SHP77 treated with DMSO at 0.1 percent for 48 hours (cell line): ENCODE results near the gene ROR2.

Experiments
- DNase-seq: peaks from one replicate; lab custom pipeline; 2025; lab: John Stamatoyannopoulos, UW

ROR2 gene

DNA sequence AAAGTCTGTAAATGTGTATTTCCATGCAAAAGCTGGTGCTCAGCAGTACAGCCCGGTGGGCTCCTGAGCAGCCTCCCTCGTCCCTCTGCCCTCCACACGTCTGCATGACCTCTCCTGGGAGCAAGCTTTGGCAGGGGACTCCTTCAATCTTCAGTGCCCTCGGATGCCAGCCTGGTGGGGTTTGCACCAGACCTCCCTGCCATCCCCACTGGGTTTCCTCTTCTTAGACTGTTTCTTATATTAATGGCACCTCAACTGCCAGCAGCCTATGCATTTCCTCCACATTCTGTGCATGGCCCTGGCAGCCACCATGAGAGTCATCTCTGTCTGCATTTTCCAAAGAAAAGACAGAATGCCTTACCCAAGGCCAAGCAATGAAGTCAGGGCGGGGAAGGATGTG is 108.4 kb downstream of the ROR2 start:
- DNase-seq: no peak

- DNase-seq: no peak
Measured at GRCh38 chr9:91840882-91841281, 109.1 kb downstream of the ROR2 start.

GRCh38 chr9:91840469-91840868 is 109.6 kb downstream of the ROR2 start:
- no peak for DNase-seq

- no peak for DNase-seq
Measured at GRCh38 chr9:91839926-91840465, 110.0 kb downstream of the ROR2 start.

GRCh38 chr9:91837981-91838731 is 111.9 kb downstream of the ROR2 start:
- peak; percentile 76 for DNase-seq

DNA sequence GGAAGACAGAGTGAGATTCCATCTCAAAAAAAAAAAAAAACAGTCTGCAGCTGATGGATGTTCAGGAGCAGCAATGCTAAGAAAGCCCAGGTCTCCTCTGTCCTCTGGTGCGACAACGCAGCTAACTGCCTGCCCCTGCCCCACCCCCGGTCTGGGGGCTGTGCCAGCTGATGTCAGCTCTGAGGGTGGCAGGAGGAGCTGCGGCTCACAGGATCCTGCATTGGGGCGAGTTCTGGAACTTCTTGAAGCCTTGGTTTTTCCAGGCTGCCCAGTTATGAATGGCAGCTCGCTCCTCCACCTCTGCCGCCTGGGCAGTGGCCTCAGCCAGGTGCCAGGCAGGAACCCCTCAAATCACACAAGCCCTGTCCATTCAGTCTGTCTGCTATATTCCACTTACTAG is 113.5 kb downstream of the ROR2 start:
- DNase-seq: no peak

- DNase-seq: no peak
Measured at GRCh38 chr9:91835632-91836031, 114.4 kb downstream of the ROR2 start.

- no peak for DNase-seq
Measured at GRCh38 chr9:91835216-91835615, 114.8 kb downstream of the ROR2 start.

DNA sequence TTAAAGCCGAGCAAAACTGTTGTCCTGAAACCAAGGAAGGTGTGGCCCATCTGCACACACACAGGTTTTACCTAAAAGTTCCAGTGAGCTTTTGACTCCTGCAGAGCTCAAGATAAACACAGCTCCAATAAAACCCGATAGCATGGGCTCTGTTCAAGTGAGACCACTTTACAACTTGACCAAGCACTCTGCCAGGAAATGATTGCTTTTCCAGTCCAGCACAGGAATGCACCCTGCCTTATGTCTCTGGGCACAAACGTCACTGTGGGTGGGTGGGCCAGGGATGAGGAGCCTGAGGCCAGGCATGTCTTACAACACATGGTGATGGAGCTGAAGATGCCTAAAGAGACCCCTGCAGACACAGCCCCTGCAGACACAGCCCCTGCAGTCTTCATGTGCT is 115.3 kb downstream of the ROR2 start:
- DNase-seq: no peak

- DNase-seq: no peak
Measured at GRCh38 chr9:91833878-91834255, 116.2 kb downstream of the ROR2 start.

GRCh38 chr9:91833096-91833877 is 116.7 kb downstream of the ROR2 start:
- DNase-seq: no peak

DNA sequence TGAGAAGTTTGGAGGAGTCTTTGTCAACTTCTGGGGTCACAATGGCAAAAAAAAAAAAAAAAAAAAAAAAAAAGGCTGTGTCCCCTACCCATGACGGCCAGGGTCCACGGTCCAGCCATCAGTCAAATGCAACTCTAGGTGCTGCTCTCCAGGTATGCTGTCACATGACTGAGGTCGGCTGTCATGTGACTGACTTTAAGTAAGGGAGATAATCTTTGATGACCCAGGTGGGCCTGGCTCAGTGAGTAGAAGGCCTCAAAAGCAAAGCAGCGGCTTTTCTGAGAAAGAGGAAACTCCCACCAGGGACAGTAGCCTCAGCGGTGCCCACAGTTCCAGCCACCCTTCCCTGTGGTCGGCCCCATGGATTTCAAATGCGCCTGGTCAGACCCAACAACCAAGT is 117.7 kb downstream of the ROR2 start:
- DNase-seq: no peak

- no peak for DNase-seq
Measured at GRCh38 chr9:91825866-91826265, 124.2 kb downstream of the ROR2 start.

DNA sequence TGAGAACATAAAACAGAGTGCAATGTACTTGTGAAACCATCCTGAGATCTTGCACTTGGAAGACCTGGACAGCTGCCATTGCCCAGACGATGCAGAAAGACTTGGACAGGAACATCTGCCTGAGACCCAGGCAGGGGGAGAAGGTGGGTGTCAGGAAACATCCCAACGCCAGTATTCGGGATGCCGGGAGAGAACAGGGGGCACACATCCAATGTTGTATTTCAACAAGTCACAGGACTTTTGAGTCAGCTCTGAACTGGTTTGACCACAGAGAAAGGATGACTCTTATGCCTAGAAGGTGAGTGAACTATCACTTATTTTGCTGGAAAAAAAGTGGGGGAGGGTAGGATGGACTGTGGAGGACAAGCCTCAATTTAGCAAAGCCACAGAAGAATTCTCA is 124.6 kb downstream of the ROR2 start:
- DNase-seq: no peak

DNA sequence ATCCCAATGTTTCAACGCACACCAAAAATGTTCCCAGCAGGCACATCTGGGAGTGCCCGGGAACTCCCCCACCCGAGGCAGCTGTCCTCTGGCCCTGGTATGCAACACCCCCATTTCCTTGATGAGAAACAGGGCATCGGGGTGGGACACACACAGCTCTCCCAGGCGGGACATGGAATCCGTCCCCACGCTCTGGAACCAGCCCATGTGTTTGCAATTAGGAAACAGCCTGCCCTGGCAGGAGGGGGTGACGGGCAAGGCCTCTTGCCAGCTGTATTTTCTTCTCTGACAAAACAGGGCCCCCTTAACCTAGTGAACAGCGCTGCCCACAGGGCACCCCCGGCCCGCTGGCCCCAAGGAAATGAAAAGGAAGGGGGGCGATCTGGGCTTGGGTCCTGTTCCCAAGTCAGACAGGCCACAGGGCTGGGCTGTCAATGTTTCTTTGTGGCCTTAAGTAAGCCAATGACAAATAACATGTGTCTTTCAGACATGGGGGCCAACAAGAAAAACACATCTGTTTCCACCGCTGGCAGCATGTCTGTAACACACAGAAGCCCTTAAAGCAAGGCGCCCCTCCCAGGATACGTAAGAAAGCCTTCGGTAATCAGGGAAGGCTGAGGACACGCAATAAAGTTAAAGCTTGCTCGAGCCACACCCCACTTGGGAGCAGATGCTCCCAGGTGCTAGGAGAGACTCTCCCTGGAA is 125.3 kb downstream of the ROR2 start:
- DNase-seq: no peak

- DNase-seq: no peak
Measured at GRCh38 chr9:91824151-91824550, 125.9 kb downstream of the ROR2 start.

GRCh38 chr9:91820949-91821880 is 128.8 kb downstream of the ROR2 start:
- no peak for DNase-seq

DNA sequence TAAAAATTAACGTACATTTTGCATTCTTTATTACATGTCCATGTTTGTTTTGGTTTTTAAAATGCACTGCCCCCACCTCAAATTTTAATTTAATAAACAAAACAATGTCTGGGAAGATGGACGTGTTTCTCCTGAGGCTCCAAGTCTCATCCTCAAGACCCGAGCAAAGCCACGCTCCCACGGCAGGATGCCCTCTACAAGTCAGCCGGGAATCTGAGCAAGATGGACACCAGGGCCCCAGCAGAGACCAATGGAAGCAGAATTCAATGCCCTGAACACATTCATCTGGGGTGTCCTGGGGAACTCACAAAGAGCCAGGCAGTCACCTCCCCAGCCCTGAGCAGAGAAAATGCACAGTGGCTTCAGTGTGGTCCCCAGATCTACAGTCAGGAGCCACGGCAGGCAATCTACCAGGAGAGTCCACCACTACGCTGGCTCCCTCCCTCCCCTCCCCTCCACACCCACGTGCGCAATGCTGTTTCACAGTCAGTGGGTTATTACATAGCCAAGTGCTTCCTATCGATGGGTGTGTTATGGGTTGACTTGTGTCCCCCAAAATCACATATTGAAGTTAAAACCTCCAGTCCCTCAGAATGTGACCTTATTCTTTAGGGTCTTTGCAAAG is 129.8 kb downstream of the ROR2 start:
- no peak for DNase-seq

DNA sequence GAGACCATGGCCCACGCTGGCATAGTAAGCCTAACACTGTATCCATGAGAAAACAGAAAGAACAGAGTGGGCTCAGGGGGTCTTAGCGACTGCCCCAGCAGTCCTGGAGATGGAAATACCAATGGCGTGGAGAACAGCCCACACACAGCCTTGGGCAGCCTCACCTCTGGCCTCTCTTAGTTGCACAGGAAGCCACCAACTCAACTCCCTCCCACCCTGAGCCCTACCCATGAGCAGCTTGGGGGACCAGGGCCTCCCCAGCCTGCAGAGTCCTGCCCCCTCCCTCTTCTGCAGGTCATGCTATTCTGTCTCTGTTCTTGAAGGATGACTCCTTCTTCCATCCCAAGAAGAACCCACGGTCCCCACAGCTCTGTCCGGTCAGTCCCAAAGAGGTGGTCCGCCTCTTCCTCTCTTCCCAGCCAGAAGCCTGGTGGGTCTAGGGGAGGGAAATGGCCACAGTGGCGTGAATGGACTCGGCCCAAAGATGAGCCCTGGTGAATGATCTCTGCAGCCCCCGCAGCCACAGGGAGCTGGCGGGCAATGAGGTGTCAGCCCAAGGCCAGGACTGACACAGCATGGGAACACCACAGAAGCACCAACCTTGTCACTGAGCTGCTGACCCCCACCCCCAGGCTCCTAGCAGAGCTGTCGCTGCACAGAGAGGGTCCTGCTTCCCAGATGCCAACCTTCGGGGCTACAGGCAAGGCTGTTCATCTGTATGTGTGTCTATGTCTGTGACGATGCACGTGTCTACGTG is 131.2 kb downstream of the ROR2 start:
- DNase-seq: no peak

GRCh38 chr9:91818225-91818585 is 131.8 kb downstream of the ROR2 start:
- DNase-seq: no peak
